GM06990 (cell line): ENCODE data around the gene ETS1.

Experiments
- DNase-seq: peaks from one replicate; pipeline ENCODE4 v3.0.0-alpha.2; 2011; ENCODE audit not compliant: insufficient read length; ENCODE audit errors: extremely low read depth
- H3K27me3 ChIP-seq: replicated peaks from 2 replicates; pipeline ENCODE4 v1.6.0; 2011; ENCODE audit warnings: low read length; ENCODE audit not compliant: control insufficient read depth, insufficient read depth
- H3K36me3 ChIP-seq: 2 replicates; pipeline ENCODE4 v1.5.1; 2011; ENCODE audit warnings: low read length; ENCODE audit not compliant: control insufficient read depth, insufficient read depth
- H3K4me3 ChIP-seq: replicated peaks from 2 replicates; pipeline ENCODE4 v1.5.1; 2011; ENCODE audit warnings: low read depth, mild to moderate bottlenecking, control low read depth, low read length
- TF ChIP-seq, protein P1 (sequence below): IDR thresholded peaks from 2 replicates; pipeline ENCODE4 v1.5.1; 2011; ENCODE audit warnings: low read length, control low read depth, mild to moderate bottlenecking, inconsistent platforms; ENCODE audit not compliant: insufficient read depth, poor library complexity, severe bottlenecking

Gene ETS1

DNA sequence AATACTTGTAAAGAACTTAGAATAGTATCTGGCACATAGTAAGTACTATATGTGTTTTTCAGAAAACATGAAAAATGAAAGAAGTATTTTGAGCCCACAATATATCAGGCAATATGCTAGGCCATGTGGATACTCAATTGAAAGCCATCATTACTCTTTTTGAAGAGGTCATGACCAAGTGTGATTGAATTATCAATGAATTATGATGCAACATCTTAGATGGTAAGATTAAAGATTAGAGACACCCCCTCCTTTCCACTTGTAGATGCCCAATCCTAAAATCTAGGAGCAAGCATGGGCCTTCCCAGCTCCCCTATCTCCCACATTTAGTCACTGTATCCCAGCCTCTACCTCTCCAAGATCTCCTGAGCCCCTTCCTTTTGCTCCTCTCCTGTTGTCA lies 154.4 kb downstream of the ETS1 start:
- Histone ChIP-seq H3K36me3 (no peaks in the 10 kb centered on the region), H3K4me3 (no peak overlapping the region), H3K27me3 (no peaks in the 10 kb centered on the region)
- no peak for DNase-seq
- TF ChIP-seq, protein P1, sequence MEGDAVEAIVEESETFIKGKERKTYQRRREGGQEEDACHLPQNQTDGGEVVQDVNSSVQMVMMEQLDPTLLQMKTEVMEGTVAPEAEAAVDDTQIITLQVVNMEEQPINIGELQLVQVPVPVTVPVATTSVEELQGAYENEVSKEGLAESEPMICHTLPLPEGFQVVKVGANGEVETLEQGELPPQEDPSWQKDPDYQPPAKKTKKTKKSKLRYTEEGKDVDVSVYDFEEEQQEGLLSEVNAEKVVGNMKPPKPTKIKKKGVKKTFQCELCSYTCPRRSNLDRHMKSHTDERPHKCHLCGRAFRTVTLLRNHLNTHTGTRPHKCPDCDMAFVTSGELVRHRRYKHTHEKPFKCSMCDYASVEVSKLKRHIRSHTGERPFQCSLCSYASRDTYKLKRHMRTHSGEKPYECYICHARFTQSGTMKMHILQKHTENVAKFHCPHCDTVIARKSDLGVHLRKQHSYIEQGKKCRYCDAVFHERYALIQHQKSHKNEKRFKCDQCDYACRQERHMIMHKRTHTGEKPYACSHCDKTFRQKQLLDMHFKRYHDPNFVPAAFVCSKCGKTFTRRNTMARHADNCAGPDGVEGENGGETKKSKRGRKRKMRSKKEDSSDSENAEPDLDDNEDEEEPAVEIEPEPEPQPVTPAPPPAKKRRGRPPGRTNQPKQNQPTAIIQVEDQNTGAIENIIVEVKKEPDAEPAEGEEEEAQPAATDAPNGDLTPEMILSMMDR: no peak

- no peak for DNase-seq
- no peak overlapping the region for H3K4me3 ChIP-seq
Observed at GRCh38 chr11:128431931-128432330, 155.4 kb downstream of the ETS1 start.

GRCh38 chr11:128428935-128429334 lies 158.4 kb downstream of the ETS1 start:
- Histone ChIP-seq H3K27me3 (no peaks in the 10 kb centered on the region), H3K36me3 (no peaks in the 10 kb centered on the region), H3K4me3 (no peak overlapping the region)
- no peak for DNase-seq
- TF ChIP-seq, protein P1: no peak

More at GRCh38 chr11:128431931-128432330, 155.4 kb downstream of the ETS1 start:
- Histone ChIP-seq H3K27me3 (no peaks in the 10 kb centered on the region), H3K36me3 (no peaks in the 10 kb centered on the region)
- TF ChIP-seq, protein P1: no peak

- Histone ChIP-seq H3K27me3 (no peaks in the 10 kb centered on the region), H3K4me3 (no peak overlapping the region), H3K36me3 (no peaks in the 10 kb centered on the region)
- no peak for DNase-seq
- TF ChIP-seq, protein P1: no peak
Observed at GRCh38 chr11:128424851-128425285, 162.5 kb downstream of the ETS1 start.

DNA sequence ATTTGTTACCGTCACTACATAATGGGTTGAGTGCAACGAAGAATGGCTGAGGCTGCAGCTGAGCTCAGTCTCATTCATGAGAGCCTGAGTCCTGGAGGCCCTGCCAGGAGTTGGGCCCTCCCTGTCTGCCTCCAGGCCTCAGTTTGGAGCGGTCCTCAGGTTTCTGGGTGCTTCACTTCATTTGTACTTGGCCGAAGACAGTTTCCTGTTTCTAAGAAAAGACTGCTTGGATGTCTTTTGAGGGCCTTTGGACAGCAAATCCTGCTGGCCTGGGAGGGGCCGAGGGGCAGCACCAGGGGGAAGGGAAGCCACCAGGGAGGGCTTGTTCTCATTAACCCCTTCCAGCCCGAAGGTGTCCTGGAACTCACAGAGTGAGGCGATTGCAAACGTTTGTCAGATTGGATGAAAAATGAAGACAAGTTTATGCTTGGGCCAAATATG lies 163.1 kb downstream of the ETS1 start:
- TF ChIP-seq, protein P1: no peak
- no peaks in the 10 kb centered on the region for H3K27me3 ChIP-seq
- no peak for DNase-seq
- H3K36me3 ChIP-seq: no peaks in the 10 kb centered on the region
- H3K4me3 ChIP-seq: no peak overlapping the region

GRCh38 chr11:128422576-128423370 lies 164.6 kb downstream of the ETS1 start:
- DNase-seq: no peak
- Histone ChIP-seq H3K4me3 (no peak overlapping the region), H3K36me3 (no peaks in the 10 kb centered on the region), H3K27me3 (no peaks in the 10 kb centered on the region)
- TF ChIP-seq, protein P1: no peak
